ENCODE data around the gene AP1G1. TPM values are rescaled to one million over a fixed set of nuclear protein-coding genes. Genes with fewer than 3 reads are reported as not detected.

AP1G1 gene
- polyA plus RNA-seq, 1 of the 3 experiments (the other 2 are of a cell fraction): 23.8 TPM

GRCh38 chr16:71711789-71712188 lies 96.8 kb downstream of the AP1G1 start:
- Histone ChIP-seq H4K20me1 (ENCODE audit: insufficient read depth) (peaks cover 8% of the 10 kb centered on the region; the same call in 1 of the 2 replicates), H3F3A (replicated peaks; ENCODE audit: insufficient read depth) (peaks cover 11% of the 10 kb centered on the region), H3K9me3 (no peaks in the 10 kb centered on the region), H3K9me2 (no peaks in the 10 kb centered on the region), H3K27me3 (ENCODE audit: insufficient read depth) (no peaks in the 10 kb centered on the region), H3K4me2 (no peak overlapping the region), H3K36me3 (replicated peaks in 1 of 2; ENCODE audit: control insufficient read depth in 1 of 2, insufficient read depth in 2 of 2, low read length in 1 of 2) (peaks cover 3 to 7% of the 10 kb centered on the region in 2 experiments), H3K79me2 (ENCODE audit: insufficient read depth) (peaks cover 91% of the 10 kb centered on the region), H3K4me1 (ENCODE audit: control insufficient read depth in 1 of 2, insufficient read depth in 2 of 2, low read depth in 1 of 2, low read length in 1 of 2) (peaks cover 4 to 20% of the 10 kb centered on the region in 2 experiments; a peak in 3 of 4 replicates), H2AFZ (ENCODE audit: low read depth) (no peak overlapping the region), H3K9ac (no peak overlapping the region), H3K4me3 (ENCODE audit: low read depth in 2 of 2, low read length in 1 of 2) (no peak overlapping the region), H3K27ac (ENCODE audit: low read depth in 2 of 2, low read length in 1 of 2) (no peak overlapping the region)
- POLR2A ChIA-PET: no interaction called here
- CTCF ChIA-PET: interaction anchor here (1.9 kb wide), 1 partner anchor 101 kb away, joined by 6 read pairs; no protein-coding TSS in a partner anchor
- WGBS (ENCODE audit: low lambda C conversion rate): 71% methylated on average over 3 of the region's 3 CpGs
- TF ChIP-seq JUND (IDR thresholded peaks at IDR 0.05) (no peak), NRF1 (IDR thresholded peaks at IDR 0.05; ENCODE audit: low read depth, low read length) (no peak), ELF1 (IDR thresholded peaks at IDR 0.05) (no peak), TCF12 (IDR thresholded peaks at IDR 0.05) (no peak), REST (IDR thresholded peaks at IDR 0.05; ENCODE audit: low read depth, low read length) (no peak), FOXM1 (IDR thresholded peaks at IDR 0.05; ENCODE audit: low read depth) (no peak), ZBTB33 (IDR thresholded peaks at IDR 0.05; ENCODE audit: borderline replicate concordance, low read depth) (no peak), IRF3 (IDR thresholded peaks at IDR 0.05; ENCODE audit: low read depth, low read length) (no peak), RFX5 (IDR thresholded peaks at IDR 0.05; ENCODE audit: low read length) (no peak), NFIC (IDR thresholded peaks at IDR 0.05; ENCODE audit: borderline replicate concordance) (no peak), EZH2phosphoT487 (IDR thresholded peaks at IDR 0.05; ENCODE audit: borderline replicate concordance, low read depth) (no peak), RAD21 (IDR thresholded peaks at IDR 0.05; ENCODE audit: low read length) (no peak), USF1 (IDR thresholded peaks at IDR 0.05; ENCODE audit: borderline replicate concordance, low read depth) (no peak)
- no peak for DNase-seq

All from SK-N-SH (cell line).